Colon (tissue), 2 donors: ENCODE data around the gene DMBX1.

Experiments
- FAIRE-seq: peaks from 2 replicates; lab custom pipeline; 2012; peaks lifted over from hg19 to GRCh38; lab: Jason Lieb, UNC
- donor health status: control.
- donor health status: control.

The DMBX1 gene

DNA sequence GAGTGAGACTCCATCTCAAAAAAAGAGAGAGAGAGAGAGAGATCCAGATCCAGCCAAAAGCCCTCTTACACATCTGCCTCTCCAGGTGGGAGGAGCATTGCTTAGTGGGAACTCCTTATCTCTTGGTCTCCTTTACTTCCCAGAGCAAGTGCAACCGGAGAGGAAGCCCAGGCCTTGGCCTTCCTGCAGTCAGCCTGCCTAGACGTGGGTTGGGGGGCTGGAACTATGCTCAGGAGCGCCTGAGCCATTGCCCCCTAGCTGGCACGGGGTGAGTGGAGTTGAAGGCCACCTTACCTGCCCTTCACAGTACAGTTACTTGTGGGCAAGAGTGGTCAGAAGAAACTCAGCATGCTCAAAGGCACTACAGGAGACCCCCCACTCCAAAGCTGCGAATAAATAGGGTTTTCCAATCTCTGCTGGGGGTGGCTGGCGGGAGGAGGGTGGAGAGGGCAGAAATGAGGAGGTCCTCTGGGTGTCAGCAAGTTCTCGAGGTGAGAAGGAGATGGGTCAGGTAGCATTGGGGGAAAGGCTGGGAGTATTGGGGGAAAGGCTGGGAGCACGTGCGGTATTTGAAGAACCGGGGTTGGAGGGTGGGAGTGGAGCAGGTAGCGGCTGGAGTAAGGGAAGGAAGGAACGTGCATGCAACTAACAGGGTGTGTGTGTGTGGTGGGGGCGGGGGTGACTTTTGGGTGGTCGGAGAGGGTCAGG, 4.7 kb upstream of the DMBX1 start:
- FAIRE-seq: no peak

DNA sequence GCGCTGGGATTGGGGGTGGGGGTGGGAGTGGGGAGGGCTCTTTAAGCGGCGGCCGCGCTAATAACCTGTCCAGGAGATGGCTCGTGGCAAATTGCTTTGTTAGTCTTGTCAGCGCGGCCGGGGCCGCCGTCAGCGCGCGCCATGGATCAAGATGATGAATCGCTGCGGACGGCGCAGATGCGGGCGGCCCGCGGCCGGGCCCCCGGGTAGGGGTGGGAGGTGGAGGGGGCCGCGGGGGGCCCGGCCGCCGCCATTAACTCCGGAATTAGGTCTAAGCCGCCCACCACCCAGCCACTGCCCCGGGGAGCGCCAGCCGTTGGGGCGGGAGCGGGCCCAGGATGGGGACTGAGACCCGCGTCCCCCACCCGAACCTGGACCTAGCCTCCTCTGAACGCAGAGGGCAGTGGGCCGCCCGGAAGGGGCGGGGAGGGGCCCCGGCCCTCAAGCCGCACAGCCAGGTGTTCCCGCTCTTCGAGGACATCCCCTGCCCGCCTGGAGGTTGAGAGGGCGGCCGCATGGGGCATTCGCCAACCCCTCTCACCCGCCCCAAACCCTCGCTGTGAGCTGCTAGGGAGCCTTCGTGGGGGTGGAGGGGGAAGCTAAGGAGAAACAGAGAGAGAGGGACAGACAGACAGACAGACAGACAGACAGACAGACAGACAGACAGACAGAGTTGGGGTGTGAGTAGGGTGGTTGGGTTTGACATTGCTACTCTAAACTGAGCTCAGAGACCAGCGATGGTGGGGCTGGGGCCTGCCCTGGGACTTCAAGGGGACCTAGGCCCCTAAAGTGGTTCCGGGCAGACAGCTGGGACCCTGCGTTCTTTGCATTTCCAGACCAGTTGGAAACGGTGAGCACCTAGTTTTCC, 3.8 kb upstream of the DMBX1 start:
- FAIRE-seq: no peak

DNA sequence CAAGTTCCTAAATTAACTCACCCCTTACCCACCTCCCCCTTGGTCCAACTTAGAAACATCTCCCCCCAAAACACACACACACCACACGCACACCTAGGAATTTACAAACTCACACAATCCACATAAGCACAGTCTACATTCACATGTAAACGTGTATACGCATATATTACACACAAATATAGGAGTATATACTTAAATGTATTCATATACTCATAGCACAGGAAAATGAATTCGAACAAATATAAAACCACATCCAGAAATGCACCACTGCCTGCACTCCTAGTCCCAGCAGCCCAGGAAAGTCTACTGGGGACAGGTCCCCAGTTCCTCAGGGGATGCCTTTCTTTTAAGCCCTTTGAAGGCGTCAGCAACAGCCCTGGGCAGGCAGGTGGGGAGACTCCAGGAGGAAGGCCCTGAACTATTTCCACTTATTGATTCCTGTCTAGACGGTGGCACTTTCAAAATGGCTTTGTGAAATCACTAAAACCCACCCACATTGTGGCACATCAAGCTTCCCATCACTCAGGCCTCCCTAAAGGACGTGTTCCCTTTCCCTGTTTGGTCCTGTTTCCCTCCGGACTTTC, 3.1 kb upstream of the DMBX1 start:
- FAIRE-seq: no peak

DNA sequence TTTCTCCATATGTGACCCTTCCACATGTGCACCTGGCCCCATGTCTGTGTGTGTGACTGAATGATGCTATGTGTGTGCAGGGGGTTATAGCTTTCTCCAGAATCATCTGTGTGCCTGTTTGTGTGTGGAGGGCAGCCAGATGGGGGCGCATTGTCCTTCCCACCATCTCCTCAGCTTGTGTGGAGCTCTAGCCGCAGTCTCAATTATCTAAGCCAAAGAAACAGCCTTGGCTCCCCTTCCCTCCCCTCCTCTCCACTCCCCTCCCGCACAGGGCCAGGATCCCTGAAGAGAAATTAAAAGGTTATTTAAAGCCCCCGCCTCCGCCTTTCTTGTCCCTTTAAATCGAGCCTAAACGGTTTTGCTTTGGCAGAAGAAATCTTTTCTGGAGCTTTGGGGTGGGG, 1.8 kb upstream of the DMBX1 start:
- FAIRE-seq: no peak

DNA sequence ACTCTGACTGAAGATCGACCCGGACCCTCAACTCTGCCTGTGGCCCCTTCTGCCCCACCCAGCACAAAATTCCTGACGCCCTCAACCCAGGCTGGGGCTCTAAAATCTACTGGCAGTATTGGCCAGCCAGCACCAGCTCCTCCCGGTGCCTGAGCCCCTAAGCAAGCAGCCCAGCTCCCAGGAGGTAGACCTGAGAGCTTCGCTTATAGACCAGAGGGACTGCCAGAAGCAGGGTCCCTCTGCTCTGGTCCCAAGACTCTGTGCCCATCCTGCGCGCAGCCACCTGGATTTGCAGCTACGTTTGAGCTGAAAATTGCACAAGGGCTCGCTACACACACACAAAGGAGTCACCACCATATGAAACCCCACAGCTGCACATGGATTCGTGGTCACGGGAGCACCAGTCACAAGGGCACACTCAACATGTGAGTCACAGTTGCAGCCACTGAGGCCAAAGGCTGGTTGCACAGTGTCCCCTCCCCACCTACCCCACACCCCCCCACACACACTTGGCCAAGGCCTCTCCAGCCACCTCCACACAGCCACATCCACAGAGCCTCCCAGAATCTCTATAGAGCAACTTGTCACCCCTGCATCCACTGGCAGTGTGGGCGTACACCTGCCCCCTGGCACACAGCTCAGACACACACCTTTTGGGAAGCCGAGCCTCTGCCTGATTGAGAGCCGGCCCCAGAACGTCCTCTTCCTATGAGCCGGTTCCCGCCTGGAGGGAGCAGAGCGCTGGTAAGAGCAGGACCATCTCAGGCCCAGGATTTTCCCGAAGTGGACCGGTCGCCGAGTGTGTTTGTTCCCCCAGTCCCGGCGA, 1.1 kb upstream of the DMBX1 start:
- FAIRE-seq: no peak

DNA sequence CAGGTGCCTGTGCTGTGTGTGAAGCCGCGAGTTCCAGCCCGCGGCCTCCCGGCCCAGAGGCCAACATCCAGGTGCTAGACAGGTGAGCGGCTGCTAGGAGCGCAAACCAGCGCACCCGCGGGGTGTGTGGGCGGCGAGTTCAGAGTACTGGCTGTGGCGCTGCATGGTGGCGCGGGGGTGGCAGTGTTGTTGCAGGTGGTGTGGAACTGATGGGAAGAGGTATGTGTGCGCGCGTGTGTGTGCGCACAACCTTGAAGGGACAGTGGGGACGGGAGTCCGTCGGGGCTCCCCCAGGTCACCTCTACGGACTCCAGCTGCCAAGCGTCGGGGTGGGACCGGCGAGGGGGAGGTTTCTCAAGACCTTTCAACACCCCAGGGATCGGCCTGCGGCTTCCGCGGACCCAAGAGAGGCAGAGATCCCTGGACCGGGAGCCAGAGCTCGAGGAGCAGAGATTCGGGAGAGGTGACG, 433 bp upstream of the DMBX1 start:
- no peak for FAIRE-seq

DNA sequence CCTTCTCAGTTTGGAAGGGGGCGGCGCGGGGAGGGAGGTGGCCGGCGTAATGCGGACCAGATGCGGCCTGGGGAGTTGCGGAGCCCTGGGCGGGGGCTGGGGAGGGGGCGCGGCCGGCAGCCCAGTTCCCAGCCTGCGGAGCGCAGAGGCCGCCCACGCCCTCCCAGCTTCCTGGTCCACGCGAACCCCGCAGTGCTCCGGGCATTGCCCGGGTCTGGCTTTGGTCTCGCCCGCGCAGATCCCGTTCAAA, 695 bp downstream of the DMBX1 start:
- FAIRE-seq: no peak

DNA sequence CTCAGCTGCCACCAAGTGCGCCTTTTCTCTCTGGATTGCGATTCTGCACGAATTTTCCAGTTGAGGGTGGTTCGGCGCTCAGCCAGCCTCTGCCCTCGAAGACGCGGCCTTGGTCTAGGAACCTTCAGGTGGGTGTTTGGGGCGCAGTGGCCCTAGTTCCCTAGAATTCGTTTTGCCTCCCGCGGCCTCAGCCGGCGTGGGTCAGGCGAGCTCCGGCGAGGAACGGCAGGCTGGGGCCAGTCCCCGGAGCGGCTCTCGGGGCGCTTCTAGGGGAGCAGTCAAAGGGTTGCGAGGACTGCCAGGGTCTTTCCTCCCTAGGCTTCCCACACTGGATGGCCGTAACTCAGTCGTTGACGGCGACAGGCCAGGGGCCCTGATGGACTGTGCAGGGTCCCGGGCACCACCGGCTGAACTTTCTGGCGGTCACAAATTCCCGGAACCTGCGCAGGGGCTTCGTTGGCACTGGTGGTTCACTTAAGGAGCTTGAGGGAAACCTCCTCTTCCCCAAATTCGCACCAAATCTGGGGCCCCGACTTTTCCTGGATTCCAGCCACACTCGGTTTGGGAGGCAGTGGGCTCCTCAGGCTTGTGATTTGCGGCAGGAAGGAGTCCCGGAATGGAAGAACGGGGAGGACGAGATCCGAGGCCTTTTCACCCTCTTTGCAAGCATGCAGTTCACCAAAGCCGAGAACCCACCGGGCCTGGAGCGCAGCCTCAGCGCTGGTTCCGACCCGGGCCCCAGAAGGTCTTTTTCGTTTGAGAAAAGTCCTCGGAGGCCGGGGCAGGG, 1.2 kb downstream of the DMBX1 start:
- FAIRE-seq: no peak

DNA sequence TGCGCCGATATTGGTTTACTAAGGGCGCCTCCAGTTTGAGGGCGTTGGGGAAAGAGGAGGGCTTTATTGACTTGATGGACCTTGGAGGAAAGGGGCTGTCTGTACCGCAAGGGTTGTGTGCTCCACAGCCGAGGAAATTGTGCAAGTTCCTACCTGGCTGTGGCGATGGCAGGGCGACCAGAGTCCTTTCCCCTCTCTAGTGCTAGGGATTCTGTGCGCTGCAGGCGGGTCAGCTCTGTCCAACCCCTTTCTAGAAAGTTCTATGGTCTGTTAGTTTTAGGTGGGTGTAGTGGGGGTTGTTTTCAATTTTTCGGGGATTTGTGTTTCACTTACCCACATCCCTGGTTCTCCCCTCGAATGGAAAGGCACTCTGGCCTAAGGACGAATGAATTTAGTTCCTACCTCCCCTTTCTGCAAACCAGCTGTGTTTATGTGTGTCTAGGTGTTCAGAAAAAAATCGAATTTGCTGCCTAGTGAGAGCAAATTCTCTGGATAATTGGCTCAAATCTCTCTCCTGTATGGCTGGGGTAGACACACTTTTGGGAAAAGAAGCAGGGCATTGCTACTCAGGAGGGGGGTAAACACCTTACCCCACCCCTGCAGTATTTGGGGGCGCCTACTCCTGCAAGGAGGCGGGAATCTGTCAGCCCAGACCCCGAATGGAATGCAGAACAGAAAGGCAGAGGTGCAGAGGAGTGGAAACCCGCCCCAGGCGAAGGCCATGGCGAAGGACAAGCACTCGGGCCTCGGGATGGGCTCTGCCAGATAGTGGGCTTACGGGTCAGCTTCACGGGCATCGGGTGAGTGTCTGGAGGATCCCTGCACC, 2.0 kb downstream of the DMBX1 start:
- no peak for FAIRE-seq

DNA sequence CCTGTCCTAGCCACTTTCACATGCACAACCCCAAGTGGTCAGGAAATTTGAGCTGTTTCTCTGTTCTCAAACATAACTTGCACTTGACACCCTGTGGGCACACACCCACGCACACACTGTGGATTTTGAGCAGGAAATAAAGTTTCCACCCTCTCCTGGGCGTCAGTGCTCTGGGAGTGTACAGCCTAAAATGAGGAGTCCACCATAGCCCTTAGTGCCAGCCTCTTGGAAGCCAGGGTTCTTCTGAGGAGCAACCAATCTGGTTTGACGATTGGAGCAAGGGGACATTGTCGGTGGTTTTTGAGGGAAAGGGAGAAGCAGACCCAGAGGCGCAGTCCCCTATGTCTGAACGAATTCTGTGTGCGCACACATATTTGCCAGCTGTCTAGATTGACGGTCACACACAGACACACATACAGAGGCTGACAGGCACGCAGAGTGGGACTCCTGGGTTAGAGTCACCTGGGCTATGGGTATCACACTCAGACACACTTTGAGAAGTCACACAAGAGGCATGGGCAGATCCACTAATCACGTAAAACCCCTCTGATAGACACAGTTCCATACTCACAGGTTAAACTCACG, 2.7 kb downstream of the DMBX1 start:
- no peak for FAIRE-seq

DNA sequence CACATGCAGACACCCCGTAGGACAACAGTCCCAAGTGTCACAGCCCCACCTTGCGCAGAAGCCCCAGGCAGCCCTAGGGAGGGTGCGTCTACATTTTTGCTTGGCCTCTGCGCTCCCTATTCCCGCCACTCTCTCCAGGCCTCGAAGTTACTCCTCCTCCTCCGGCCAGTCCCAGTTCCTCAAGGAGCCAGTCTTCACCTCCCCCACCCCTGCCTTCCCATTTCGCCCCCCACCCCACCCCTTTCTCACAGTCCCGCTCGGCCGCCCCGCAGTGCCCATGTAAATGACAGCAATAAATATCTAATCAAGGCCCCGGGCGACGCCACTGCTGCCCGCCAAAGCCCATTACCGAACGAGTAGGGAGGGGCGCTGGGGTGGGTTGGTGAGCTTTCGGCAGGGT, 3.2 kb downstream of the DMBX1 start:
- FAIRE-seq: no peak

DNA sequence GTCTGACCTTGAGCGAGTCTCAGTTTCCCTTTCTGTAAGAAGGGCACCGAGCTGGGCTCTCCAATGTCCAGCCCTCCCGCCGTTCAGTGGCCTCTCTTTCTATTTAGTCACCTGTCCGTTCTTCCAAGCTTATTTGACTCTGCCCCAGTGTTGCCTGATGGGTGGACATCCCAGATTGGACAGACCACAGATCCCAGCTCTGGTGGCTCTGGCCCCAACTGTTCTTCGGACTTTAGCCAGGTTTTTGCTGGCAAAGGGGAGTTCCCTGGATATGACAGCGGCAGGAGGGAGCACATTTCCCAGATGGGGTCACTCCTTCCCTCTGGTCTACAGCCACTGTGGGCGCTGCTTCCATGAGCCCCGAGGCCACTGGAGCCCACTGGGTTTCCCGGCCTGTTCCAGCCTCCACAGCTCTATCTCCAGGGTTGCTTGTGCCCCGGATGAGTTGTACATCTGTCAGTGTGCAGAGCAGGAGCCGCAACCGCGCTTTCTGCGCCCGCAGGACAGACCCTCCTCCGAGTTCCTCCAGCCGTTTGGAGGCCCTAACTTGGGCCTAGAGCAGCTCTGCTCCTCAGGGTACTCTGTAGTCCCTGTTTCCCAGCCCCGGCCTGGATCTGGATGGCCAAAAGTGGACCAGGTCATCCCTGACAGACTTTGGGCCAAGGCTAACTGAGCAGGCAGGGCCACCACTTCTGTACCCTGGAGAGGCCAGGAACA, 3.8 kb downstream of the DMBX1 start:
- FAIRE-seq: no peak

DNA sequence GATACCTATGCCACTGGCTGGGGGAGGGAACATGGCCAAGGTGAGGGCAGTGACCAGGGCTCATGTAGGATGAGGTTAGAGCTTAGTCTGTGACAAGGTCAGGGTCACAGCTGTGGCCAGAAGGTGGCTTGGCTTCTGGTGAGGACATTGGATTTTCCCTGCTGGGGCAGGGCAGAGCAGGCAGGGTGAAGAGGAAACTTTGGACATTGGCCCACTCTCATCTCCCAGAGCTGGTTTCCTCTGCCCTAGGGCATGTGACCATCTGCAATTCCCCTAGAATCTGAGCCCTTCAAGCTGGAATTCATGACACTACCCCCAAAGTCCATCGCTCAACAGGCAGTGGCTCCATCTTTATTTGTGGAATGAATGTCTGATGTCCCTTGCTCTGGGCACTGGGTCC, 5.3 kb downstream of the DMBX1 start:
- no peak for FAIRE-seq

DNA sequence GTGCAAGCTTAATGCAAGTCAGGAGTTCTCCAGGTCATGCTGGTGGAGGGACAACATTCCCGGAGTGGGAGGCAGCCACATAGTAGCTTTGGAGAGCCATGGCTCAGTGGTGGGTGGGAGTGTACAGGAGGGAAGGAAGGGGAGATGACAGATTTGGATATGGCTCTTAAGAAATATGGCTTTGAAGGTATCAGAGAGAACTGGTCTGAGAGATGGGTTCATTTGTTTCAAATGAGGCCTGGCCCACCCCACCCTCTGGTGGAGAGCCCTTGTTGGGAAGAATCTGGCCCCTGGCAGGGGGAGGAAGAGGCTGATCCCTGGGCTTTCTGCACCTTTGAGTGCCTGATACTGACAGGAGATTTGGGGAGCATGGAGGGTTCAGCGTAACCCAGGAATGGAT, 6.1 kb downstream of the DMBX1 start:
- no peak for FAIRE-seq

DNA sequence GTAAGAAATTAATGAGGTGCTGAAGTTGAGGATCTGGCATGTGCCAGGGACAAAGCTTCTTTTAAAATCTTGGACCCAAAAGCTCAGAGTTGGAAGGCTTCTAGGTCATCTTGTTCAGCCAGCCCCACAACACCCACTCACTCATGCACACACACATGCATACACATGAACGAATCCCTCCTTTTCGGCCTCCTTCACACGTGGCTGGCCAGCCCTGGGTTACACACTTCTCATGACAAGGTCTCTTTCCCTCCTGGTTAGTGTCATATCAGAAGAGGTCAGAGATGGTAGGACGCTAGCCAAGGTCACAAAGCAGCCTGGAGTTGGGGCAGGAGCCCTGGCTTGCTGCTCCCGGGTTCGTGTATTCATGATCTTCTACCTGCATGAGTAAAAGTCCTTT, 6.9 kb downstream of the DMBX1 start:
- no peak for FAIRE-seq

DNA sequence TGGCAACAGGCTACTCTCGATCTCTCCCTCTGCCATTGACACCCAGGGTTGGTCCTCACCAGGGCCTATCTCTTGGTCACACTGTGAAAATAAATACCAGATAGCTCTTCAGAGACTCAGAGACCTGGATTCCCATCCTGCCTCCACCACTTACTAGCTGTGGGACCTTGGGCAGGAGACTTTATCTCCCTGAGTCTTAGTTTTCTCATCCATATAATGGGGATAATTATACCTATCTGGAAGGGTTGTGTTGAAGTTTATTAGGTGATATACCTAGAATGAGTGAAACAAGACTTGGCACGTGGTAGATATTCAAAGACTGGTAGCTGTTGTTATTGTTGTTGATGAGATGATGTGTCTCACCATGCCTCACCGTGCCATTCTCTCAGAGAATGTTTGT, 7.4 kb downstream of the DMBX1 start:
- no peak for FAIRE-seq

DNA sequence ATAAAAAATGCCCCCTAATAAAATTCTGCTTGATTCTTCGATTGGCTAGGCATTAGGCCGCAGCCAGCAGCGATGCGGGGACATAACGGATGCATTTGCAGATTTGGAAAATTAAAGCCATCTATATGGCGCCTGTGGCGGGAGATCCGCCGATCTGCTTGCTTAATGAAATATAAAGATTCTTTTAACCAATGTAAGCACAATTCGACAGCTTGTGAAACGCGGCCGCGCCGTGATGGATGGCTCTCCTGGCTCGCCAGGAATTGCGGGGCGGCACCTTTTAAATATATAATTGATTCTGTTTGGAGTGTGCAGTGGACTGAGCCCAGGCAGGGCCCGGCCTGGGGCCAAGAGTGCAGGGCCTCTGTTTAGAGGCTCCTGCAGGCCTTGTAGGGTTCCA, 8.0 kb downstream of the DMBX1 start:
- no peak for FAIRE-seq

DNA sequence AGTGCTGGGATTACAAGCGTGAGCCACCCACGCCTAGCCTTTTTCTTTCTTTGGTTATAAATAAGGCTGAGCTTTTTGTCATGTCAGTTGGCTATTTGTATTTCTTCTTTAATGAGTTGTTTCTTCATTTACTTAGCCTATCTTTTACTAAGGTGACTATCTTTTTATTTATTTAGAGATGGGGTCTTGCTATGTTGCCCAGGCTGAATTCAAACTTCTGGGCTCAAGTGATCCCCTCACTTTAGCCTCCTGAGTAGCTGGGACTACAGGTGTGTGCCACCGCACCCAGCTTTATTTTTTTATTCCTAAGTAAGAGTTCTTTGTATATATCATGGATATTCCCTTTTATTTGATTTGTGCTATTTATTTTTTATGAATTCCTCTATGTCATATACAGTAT, 11.9 kb downstream of the DMBX1 start:
- FAIRE-seq: no peak

DNA sequence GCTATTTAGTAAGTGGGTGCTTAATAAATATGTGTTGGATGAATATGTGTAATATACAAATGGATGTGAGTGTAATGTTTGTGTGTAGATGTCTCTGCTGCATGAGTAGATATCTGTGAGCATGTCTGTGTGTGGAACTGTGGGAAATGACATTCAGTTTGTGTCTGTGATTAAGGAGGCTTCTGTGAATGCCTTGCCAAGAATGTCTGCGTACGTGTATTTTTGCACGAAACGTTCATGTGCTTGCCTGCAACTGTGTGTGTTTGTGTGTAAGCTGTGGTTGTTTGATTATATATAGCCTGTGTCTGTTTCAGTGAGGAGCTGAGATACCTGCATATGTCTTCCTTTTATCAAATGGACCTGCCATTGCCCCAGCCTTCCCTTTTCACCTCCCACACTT, 13.8 kb downstream of the DMBX1 start:
- FAIRE-seq: no peak
